Activated CD8-positive, alpha-beta T cell treated with anti-CD3 and anti-CD28 coated beads for 36 hours (primary cell): ENCODE measurements around the gene C19orf25. TPM values are rescaled to one million over a fixed set of nuclear protein-coding genes. Genes with fewer than 3 reads are reported as not detected.

Source experiments
- ATAC-seq: fragments of 200-7000 bp; cut with Tn5 transposase; one replicate; pipeline ENCODE4 v1.10.0; 2021; ENCODE audit warnings: mild to moderate bottlenecking, moderate library complexity
- CTCF ChIA-PET: fragments of 350-600 bp; sonication (Branson Sonifier 250); formaldehyde crosslinking; loops from one replicate; lab custom pipeline; 2021; ENCODE audit warnings: antibody characterized with exemption; lab: Charles Lee
- POLR2A ChIA-PET: fragments of 350-600 bp; sonication (Branson Sonifier 250); formaldehyde crosslinking; loops from one replicate; lab custom pipeline; 2021; ENCODE audit warnings: antibody characterized with exemption; lab: Charles Lee
- DNase-seq: peaks from one replicate; pipeline ENCODE4 v3.0.0-alpha.2; 2020
- H3K27ac Mint-ChIP-seq: one replicate; pipeline ENCODE4 v1.8.0; 2021; ENCODE audit warnings: mild to moderate bottlenecking, mixed read lengths
- H3K27me3 Mint-ChIP-seq: one replicate; pipeline ENCODE4 v1.8.0; 2021; ENCODE audit warnings: mixed read lengths
- H3K36me3 Mint-ChIP-seq: one replicate; pipeline ENCODE4 v1.8.0; 2021; ENCODE audit warnings: low read depth, mixed read lengths
- H3K4me1 Mint-ChIP-seq: one replicate; pipeline ENCODE4 v1.8.0; 2021; ENCODE audit warnings: low read depth, mixed read lengths
- H3K4me3 Mint-ChIP-seq: one replicate; pipeline ENCODE4 v1.8.0; 2021; ENCODE audit warnings: mild to moderate bottlenecking, moderate library complexity, mixed read lengths
- H3K9me3 Mint-ChIP-seq: one replicate; pipeline ENCODE4 v1.8.0; 2021; ENCODE audit warnings: mixed read lengths
- CTCF ChIP-seq: fragments of 200-600 bp; IDR thresholded peaks from one replicate; pipeline ENCODE4 v1.8.0; 2022; ENCODE audit warnings: antibody characterized with exemption, mild to moderate bottlenecking
- intact Hi-C: fragments of 100-400 bp; cut with micrococcal nuclease; formaldehyde crosslinking; loops from one replicate; pipeline ENCODE4 v1.10.0; 2022
- total RNA-seq, 2 experiments: library from RNA; stranded (reverse); gene quantifications; one replicate each; pipeline ENCODE4 v1.2.3, GENCODE V29; 2021

The C19orf25 gene
- total RNA-seq, 2 experiments from 2014 or later, result 21.3 to 21.5 TPM

DNA sequence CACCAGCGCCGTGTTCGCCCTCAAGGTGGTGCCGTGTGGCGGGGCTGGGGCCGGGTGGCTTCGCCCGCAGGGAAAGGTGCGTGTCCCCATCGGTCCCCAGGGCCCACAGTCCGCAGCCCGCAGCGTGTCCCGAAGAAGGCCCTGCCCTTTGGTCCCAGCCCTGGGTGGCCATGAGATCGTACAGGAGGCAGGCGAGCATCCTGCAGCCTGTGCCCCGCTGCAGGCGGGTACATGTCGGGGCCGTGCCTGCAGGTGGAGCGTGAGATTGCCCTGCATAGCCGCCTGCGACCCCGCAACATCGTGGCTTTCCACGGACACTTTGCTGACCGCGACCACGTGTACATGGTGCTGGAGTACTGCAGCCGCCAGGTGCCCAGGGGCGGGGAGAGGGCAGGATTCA lies 46.3 kb upstream of the C19orf25 start:
- Mint-ChIP-seq H3K4me3 (no peak overlapping the region), H3K27ac (no peak overlapping the region), H3K9me3 (no peaks in the 10 kb centered on the region), H3K27me3 (peaks cover 31% of the 10 kb centered on the region), H3K36me3 (no peaks in the 10 kb centered on the region), H3K4me1 (peaks cover 6% of the 10 kb centered on the region)
- DNase-seq, result no peak
- intact Hi-C loops, result no loop called here
- no peak for ATAC-seq
- ChIA-PET POLR2A (no interaction called here), CTCF (no interaction called here)
- TF ChIP-seq CTCF, result no peak

- intact Hi-C loops, result no loop called here
- peaks cover 6% of the 10 kb centered on the region for H3K4me1 Mint-ChIP-seq
- ChIA-PET POLR2A (no interaction called here), CTCF (no interaction called here)
- TF ChIP-seq CTCF, result no peak
- peaks cover 31% of the 10 kb centered on the region for H3K27me3 Mint-ChIP-seq
- DNase-seq (no peak), ATAC-seq (no peak)
- no peaks in the 10 kb centered on the region for H3K9me3 Mint-ChIP-seq
- no peak overlapping the region for H3K4me3 Mint-ChIP-seq
- no peak overlapping the region for H3K27ac Mint-ChIP-seq
- no peaks in the 10 kb centered on the region for H3K36me3 Mint-ChIP-seq
Measured at GRCh38 chr19:1524972-1525325, 45.9 kb upstream of the C19orf25 start.

DNA sequence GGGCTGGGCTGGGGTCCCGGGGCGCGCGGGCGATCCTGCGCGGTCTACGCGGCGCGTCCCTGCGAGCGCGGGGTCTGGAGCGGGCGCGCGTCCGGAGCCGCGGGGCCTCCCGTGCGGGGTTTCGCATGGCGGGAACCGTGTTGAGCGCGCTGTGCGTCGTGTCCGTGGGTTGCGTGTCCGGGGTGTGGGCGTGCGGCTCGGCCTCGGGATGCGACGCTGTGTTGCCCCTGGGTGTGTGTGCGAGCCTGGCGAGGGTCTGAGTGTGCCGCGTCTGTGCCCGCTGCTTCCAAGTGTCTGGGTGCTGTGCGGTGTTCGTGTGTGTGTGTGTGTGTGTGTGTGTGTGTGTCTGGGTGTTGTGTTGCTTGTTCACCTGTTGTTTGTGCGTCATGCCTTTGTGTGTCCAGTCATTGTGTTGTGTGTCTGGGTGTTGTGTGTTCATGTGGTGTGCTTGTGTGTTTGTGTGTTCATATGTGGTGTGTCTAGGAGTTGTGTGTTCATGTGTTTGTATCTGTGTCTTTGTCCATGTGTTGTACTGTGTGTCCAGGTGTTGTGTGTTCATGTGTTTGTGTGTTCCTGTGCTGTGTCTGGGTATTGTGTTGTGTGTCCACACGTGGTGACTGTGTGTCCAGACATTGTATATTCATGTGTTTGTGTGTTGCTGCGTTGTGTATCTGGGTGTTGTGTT lies 45.4 kb upstream of the C19orf25 start:
- CTCF ChIA-PET, result no interaction called here

DNA sequence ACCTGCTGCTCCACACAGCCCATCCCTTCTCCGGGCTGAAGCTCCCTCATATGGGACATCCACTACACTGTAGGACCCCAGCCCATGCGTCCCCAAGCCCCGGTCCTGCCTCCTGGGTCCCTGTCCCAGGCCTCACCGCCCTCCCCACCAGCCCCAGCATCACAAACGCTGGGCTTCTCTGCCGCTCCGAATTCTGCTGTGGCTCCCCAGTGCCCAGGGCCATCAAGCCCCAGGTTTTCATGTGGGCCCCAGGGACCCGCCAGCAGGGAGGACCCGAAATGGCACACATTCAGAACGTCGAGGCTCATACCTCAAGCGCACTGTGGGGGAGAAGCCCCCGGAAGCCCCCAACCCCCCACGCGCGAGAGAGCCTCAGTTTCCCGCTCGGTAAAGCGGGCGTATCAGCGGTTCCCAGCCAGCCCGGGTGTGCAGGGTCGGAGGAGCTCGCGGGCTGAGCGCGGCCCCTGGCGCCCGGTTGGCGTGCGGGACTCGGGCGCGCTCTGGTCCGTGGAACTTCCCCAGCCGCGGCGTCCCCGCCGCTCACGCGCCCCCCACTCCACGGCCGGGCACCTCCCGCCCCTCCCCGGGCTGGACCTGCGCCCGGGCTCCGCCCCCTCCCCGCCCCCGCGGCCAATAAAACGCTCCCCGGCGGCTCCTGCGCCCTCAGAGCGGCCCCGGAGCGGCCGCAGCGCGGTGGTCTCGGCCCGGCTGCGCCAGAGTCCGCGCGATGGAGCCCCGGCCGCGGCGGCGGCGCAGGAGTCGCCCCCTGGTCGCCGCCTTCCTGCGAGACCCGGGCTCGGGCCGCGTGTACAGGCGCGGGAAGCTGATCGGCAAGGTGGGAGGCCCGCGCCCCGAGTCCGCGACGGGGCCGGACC lies 44.6 kb upstream of the C19orf25 start, which contains the start of gene PLK5:
Gene PLK5 (plus strand): TSS at position 666 of the 875 bp plus-strand sequence. CDS start 2,920 bp downstream, outside the sequence.
- Mint-ChIP-seq H3K4me3 (no peak within 1 kb of the TSS), H3K27ac (no peak within 1 kb of the TSS), H3K9me3 (no peaks in the 10 kb centered on the region), H3K36me3 (no peaks in the 10 kb centered on the region), H3K4me1 (peaks cover 6% of the 10 kb centered on the region), H3K27me3 (peaks cover 31% of the 10 kb centered on the region)
- no peak for DNase-seq
- intact Hi-C loops, result no loop called here
- ChIA-PET POLR2A (interaction anchor here (1.4 kb wide), 1 partner anchor 57 kb away, joined by 3 read pairs; no protein-coding TSS in a partner anchor), CTCF (no interaction called here)
- no peak for TF ChIP-seq CTCF
- ATAC-seq, result no peak

More for the DNA sequence above, 45.4 kb upstream of the C19orf25 start:
- POLR2A ChIA-PET, result interaction anchor here (1.4 kb wide), 1 partner anchor 58 kb away, joined by 3 read pairs; no protein-coding TSS in a partner anchor
- H3K27me3 Mint-ChIP-seq, result peaks cover 31% of the 10 kb centered on the region
- no peaks in the 10 kb centered on the region for H3K9me3 Mint-ChIP-seq
- TF ChIP-seq CTCF, result no peak
- H3K4me3 Mint-ChIP-seq, result no peak overlapping the region
- ATAC-seq (no peak), DNase-seq (no peak)
- H3K36me3 Mint-ChIP-seq, result no peaks in the 10 kb centered on the region
- H3K27ac Mint-ChIP-seq, result no peak overlapping the region
- peaks cover 6% of the 10 kb centered on the region for H3K4me1 Mint-ChIP-seq
- intact Hi-C loops, result no loop called here
